Measurements from ENCODE around the gene HOOK2. TPM values are rescaled to one million over a fixed set of nuclear protein-coding genes. Genes with fewer than 3 reads are reported as not detected.

Gene HOOK2
- total and polyA plus RNA-seq, 9 of the 15 experiments (the other 6 are each of a cell fraction or from before 2014, with no cell fraction given) = 1.3 to 17.2 (median 9.9) TPM

GRCh38 chr19:12774588-12775555, at the start of gene HOOK2 (continued):
- TF ChIP-seq ZNF830 (CRISPR knock-in tag; IDR thresholded peaks at IDR 0.05) = peak; percentile 77; the same call in 1 of the 2 replicates
- no peak; the same call in 1 of the 2 replicates for TF ChIP-seq SMARCE1 (IDR thresholded peaks at IDR 0.05)
- TF ChIP-seq NFE2 (IDR thresholded peaks at IDR 0.05; ENCODE audit: low read depth) = no peak
- no peak for TF ChIP-seq IRF1 (CRISPR knock-in tag; IDR thresholded peaks at IDR 0.05; ENCODE audit: borderline replicate concordance)
- no peak for TF ChIP-seq THRAP3 (IDR thresholded peaks at IDR 0.05; ENCODE audit: borderline replicate concordance)
- 0 out of 2 replicates have a peak, but pooled peaks have one; percentile 13 for TF ChIP-seq ZSCAN32 (CRISPR knock-in tag; IDR thresholded peaks at IDR 0.05)
- TF ChIP-seq MCM5 (IDR thresholded peaks at IDR 0.05; ENCODE audit: low read depth) = no peak
- TF ChIP-seq ZHX1 (conservative IDR thresholded peaks at IDR 0.05; ENCODE audit: low read length) = no peak
- TF ChIP-seq ARID3A (IDR thresholded peaks at IDR 0.05; ENCODE audit: borderline replicate concordance, low read depth, low read length) = no peak
- TF ChIP-seq MAX (CRISPR knock-in tag; IDR thresholded peaks at IDR 0.05) = peak; percentile 73
- TF ChIP-seq MITF (IDR thresholded peaks at IDR 0.05) = 0 out of 2 replicates have a peak, but pooled peaks have one; percentile 35
- no peak for TF ChIP-seq HOXB6 (CRISPR knock-in tag; IDR thresholded peaks at IDR 0.05; ENCODE audit: borderline replicate concordance)
- TF ChIP-seq SNAPC5 (CRISPR knock-in tag; IDR thresholded peaks at IDR 0.05) = no peak
- TF ChIP-seq XRCC5 (IDR thresholded peaks at IDR 0.05; ENCODE audit: low read depth, low read length) = no peak
- TF ChIP-seq SETDB1 (IDR thresholded peaks at IDR 0.05; ENCODE audit: low read length) = no peak
- no peak for TF ChIP-seq SREBF2 (CRISPR knock-in tag; IDR thresholded peaks at IDR 0.05)
- peak; percentile 60 for TF ChIP-seq L3MBTL2 (IDR thresholded peaks at IDR 0.05)
- no peak for TF ChIP-seq FOXK2 (conservative IDR thresholded peaks at IDR 0.05 in 1 of 2, IDR thresholded peaks at IDR 0.05 in 1 of 2; ENCODE audit: low read depth in 2 of 2)
- no peak for TF ChIP-seq ZNF23 (CRISPR knock-in tag; IDR thresholded peaks at IDR 0.05)
- 0 out of 2 replicates have a peak, but pooled peaks have one; percentile 22 for TF ChIP-seq SAFB (IDR thresholded peaks at IDR 0.05; ENCODE audit: borderline replicate concordance, low read depth, low read length)
